Suppressor macrophage (primary cell): ENCODE measurements around the gene RPRD2.
"Not testable (repeated sequence)": the region's sequence is repeated elsewhere in the genome, so short reads cannot be mapped to it uniquely, and the experiment has no call there.

Experiments
- DNase-seq, 4 experiments: peaks; one replicate each; pipeline ENCODE4 v3.0.0-alpha.2; 2020 to 2022

The RPRD2 gene

GRCh38 chr1:150389650-150390049, 25.7 kb downstream of the RPRD2 start:
- DNase-seq = no peak

DNA sequence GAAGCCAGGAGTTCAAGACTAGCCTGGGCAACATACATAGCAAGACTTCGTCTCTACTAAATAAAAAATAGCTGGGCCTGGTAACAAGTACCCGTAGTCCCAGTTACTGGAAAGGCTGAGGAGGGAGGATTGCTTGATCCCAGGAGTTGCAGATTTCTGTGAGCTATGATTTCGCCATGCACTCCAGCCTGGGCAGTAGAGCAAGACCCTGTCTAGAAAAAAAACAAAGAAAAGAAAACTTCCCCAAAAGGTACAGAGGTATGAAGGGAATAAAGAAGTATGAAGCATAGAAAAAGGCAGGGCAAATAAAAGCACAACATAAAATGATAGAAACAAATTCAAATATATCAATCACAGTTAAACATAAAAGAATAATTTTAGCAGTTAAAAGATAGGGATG, 28.7 kb downstream of the RPRD2 start:
- DNase-seq = no peak

DNA sequence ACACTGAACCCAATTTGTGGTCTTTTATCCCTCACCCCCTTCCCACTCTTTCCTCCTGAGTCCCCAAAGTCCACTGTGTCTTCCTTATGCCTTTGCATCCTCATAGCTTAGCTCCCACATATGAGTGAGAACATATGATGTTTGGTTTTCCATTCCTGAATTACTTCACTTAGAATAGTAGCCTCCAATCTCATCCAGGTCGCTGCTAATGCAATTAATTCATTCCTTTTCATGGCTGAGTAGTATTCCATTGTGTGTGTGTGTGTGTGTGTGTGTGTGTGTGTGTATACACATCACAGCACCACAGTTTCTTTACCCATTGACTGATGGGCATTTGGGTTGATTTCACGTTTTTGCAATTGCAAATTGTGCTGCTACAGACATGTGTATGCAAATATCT, 31.2 kb downstream of the RPRD2 start:
- DNase-seq = not testable (repeated sequence)

DNA sequence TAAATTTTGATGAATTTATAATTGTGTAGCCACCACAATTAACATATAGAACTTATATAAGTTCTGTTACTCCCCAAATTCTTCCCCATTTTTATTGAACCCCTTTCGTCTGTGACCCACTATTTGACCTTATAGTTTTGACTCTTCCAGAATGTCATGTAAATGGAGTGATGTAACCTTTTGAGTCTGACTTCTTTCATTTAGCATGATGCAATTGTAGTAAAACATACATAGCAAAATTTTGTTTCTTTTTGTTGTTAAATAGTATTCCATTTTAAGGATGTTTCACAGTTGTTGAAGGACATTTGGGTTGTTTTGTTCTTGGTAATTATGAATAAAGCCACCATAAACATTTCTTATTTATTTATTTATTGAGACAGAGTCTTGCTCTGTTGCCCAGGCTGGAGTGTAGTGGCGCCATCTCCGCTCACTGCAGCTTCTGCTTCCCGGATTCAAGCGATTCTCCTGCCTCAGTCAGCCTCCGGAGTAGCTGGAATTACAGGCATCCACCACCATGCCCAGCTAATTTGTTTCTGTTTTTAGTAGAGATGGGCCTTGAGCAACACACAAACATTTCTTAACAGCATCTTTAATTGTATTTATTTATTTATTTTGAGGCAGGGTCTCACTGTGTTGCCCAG, 33.6 kb downstream of the RPRD2 start:
- DNase-seq = peak in 1 of 4 experiments; percentile 29

GRCh38 chr1:150404465-150404864, 40.5 kb downstream of the RPRD2 start:
- DNase-seq = no peak

DNA sequence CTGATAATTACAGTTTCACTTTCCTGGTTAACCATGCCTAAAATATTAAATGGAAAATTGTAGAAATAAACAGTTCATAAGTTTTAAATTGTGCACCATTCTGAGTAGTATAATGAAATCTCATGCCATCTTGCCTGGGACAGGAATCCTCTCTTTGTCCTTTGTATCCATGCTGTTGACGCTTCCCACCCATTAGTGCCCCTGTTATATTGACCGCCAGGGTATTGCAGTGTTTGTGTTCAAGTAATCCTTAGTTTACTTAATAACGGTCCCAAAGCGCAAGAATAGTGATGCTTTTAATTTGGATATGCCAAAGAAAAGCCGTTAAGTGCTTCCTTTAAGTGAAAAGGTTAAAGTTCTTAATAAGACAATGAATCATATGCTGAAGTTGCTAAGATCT, 41.7 kb downstream of the RPRD2 start:
- DNase-seq = no peak

GRCh38 chr1:150406483-150406882, 42.5 kb downstream of the RPRD2 start:
- DNase-seq = no peak

DNA sequence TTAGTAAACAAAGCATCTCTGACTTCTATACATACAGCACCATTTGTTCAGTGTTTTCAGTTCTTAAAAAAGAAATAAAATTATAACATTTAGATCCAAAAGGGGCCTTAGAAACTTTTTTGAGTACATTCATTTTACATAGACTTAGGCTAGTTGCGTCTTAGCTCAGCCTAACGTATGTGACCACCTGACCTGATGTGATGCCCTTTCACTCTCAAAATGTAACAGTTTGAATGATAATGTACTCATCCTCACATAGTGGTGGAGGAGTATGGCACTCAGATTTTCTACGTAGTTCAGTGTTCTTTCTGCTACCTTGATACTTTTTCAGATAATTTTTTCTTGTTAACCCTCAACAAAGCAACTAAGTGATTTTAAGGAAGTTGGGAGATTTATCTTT, 43.4 kb downstream of the RPRD2 start:
- no peak for DNase-seq

GRCh38 chr1:150408800-150409199, 44.9 kb downstream of the RPRD2 start:
- no peak for DNase-seq

DNA sequence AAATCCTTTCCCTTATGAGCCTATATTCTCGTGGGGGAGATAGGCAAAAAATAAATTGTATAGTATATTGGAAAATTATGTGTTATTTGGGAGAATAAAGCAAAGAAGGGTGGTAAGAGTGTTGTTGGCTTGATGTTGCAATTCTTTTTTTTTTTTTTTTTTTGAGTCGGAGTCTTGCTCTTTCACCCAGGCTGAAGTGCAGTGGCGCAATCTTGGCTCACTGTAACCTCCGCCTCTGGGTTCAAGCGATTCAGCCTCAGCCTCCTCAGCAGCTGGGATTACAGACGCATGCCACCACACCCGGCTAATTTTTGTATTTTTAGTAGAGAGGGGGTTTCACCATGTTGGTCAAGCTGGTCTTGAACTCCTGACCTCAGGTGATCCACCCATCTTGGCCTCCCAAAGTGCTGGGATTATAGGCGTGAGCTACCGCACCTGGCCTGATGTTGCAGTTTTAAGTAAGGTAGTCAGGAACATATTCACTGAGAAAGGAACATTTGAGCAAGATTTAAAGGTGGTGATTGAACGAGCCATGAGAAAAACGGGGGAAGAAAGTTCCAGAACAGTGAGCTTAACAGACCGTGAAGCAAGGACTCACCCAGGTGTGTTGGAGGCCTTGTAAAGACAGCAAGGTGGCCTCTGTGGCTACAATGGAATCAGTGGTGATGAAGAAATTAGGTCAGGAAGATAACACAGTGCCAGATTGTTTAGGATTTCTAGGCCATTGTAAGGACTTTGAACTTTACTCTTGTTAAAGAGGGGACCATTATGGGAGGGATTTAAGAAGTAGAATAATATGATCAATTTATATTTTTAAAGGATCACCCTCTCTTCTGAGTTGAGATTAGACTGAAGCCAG, 45.8 kb downstream of the RPRD2 start:
- peak; percentile 40 to 67 (median 58) for DNase-seq

DNA sequence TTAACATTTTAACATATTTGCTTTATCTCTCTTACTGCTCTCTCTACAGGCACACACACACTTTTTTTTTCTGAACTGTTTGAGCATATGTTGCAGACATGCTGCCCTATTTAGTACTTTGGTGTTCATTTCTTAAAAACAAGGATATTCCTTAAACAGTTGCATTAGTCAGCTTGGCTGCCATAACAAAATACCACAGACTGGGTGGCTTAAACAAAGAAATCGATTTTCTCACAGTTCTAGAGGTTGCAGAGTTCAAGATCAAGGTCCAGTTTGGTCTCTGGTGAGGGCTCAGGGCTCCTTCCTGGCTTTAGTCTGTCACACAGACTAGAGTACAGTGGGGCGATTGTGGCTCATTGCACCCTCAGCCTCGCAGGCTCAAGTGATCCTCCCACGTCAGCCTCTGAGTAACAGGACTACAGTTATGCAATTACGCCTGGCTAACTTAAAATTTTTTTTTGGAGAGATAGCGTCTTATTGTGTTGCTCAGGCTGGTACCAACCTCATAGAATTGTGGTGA, 46.7 kb downstream of the RPRD2 start:
- DNase-seq = peak; percentile 73 to 89 (median 86)

DNA sequence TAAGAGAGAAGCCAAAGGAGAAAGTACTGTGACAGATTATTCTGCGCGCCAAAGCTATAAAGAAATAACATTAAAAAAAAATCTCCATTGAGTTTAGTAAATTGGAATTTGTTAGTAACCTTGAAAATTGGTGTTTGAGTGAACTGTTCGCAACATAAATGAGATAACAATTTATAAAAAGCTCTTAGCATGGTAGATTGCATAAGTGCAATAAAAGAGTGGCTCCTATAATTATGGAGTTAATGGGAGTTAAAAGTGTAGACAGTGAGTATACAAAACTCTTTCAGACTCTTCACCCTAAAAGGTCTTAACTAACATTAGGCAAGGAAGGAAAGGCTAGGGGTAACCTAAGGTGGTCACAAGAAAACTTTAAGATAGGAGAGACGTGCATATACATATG, 50.6 kb downstream of the RPRD2 start:
- no peak for DNase-seq

GRCh38 chr1:150415800-150416199, 51.9 kb downstream of the RPRD2 start:
- DNase-seq = no peak

- no peak for DNase-seq
Measured at GRCh38 chr1:150420560-150421265, 56.8 kb downstream of the RPRD2 start.

DNA sequence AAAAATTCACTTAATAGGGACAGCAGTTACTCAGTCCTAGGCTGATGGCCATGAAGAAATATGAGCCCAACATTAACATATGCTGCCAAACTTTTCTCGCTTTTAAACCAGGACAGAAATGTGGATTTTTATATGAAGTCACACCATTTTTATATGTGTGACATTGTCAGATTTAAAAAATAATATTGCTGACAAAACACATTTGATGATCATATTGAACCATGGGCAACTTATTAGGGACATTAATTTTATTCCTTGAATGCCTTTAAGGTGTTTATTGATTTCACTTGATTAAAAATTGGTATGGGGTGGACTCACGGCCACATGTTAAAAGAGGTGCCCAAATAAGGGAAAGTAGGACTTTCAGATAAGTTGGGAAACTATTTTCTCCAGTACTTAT, 58.6 kb downstream of the RPRD2 start:
- DNase-seq = no peak

DNA sequence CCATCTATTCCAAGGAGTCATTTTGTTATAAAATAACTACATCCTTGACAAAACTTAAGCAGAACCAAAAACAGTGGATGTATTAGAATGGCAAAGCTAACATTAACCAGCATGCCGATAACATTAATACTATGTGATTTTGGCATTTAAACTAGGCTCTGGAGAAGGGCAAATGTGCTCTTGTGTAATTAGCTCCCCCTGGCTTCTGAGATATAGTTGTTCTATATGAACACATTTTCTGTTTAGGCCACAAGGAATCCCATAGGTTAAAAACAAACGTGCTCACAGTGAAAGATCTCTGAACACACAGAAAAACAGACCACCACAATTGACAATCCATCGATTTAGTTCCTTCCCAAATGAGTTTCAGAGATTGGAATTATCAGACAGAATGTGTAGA, 65.9 kb downstream of the RPRD2 start:
- DNase-seq = peak in 3 of 4 experiments; percentile 20 to 42 (median 23)

GRCh38 chr1:150441121-150441520, 77.2 kb downstream of the RPRD2 start:
- DNase-seq = no peak

- DNase-seq = no peak
Measured at GRCh38 chr1:150444232-150444631, 80.3 kb downstream of the RPRD2 start.

GRCh38 chr1:150456146-150456647, 92.2 kb downstream of the RPRD2 start:
- no peak for DNase-seq

DNA sequence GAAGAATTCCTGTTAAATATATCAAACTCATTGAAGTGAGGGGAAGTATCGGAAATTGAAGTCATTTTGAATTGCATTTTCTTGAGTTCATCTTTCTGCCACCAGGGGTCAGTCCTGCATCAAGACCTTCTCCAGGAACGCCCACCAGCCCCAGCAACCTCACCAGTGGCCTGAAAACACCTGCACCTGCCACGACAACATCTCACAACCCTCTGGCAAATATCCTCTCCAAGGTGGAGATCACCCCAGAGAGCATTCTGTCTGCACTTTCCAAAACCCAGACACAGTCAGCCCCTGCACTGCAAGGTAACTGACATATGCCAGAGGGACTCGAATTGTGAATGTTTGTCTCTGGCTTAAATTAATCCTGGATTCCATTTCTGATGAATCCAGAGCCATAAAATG, 100.5 kb downstream of the RPRD2 start:
- DNase-seq = peak; percentile 64 to 80 (median 76)

GRCh38 chr1:150466964-150467363, 103.0 kb downstream of the RPRD2 start:
- DNase-seq = no peak

DNA sequence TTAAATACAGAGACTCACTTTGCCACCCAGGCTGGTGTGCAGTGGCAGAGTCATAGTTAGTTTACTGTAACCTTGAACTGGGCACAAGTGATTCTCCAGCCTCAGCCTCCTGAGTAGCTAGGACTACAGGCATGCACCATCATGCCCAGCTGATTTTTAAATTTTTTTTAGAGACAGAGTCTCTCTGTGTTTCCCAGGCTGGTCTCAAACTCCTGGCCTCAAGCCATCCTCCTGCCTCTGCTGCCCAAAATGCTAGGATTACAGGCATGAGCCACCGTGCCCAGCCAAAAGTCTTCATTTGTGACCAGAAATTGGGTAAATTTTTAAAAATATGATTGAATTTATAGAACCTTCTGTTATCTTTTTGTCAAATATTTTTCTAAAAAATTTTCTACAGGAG, 105.3 kb downstream of the RPRD2 start:
- DNase-seq = no peak

DNA sequence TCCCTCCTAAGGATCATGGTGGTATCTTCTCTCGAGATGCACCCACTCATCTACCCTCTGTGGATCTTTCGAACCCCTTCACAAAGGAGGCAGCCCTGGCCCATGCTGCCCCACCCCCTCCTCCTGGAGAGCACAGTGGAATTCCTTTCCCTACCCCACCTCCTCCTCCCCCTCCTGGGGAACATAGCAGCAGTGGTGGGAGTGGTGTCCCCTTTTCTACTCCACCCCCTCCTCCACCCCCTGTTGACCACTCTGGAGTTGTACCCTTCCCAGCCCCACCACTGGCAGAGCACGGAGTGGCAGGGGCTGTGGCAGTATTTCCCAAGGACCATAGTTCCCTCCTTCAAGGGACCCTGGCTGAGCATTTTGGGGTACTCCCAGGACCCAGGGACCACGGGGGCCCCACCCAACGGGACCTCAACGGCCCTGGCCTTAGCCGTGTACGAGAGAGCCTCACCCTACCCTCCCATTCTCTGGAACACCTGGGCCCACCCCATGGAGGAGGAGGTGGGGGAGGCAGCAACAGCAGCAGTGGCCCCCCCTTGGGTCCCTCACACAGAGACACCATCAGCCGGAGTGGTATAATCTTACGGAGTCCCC, 108.8 kb downstream of the RPRD2 start:
- no peak for DNase-seq
